Measurements from ENCODE around the gene ATP7A.

DNA sequence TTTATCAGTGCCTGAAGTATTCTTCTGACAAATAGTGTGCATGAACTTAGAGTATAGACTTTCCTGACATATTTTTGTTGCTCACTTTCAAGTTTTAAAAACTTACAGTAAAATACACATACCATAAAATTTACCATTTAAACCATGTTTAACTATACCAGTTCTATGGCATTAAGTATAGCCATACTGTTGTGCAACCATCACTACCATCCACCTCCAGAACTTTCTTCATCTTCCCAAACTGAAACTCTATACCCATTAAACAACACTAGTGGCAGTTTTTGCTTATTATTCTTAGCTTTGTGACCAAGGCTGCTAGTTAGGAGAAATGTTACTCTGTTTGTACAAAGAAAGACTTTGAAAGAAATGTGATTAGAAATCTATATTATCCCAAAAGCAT is 25.8 kb downstream of the ATP7A start:
- TF ChIP-seq, protein P1, sequence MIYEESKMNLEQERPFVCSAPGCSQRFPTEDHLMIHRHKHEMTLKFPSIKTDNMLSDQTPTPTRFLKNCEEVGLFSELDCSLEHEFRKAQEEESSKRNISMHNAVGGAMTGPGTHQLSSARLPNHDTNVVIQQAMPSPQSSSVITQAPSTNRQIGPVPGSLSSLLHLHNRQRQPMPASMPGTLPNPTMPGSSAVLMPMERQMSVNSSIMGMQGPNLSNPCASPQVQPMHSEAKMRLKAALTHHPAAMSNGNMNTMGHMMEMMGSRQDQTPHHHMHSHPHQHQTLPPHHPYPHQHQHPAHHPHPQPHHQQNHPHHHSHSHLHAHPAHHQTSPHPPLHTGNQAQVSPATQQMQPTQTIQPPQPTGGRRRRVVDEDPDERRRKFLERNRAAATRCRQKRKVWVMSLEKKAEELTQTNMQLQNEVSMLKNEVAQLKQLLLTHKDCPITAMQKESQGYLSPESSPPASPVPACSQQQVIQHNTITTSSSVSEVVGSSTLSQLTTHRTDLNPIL (CRISPR knock-in tag; IDR thresholded peaks at IDR 0.05; ENCODE audit: low read depth) = no peak
- no peak for TF ChIP-seq TOX (CRISPR knock-in tag; IDR thresholded peaks at IDR 0.05; ENCODE audit: borderline replicate concordance)
- TF ChIP-seq ZFP3 (CRISPR knock-in tag; IDR thresholded peaks at IDR 0.05) = no peak
- TF ChIP-seq, protein P2, sequence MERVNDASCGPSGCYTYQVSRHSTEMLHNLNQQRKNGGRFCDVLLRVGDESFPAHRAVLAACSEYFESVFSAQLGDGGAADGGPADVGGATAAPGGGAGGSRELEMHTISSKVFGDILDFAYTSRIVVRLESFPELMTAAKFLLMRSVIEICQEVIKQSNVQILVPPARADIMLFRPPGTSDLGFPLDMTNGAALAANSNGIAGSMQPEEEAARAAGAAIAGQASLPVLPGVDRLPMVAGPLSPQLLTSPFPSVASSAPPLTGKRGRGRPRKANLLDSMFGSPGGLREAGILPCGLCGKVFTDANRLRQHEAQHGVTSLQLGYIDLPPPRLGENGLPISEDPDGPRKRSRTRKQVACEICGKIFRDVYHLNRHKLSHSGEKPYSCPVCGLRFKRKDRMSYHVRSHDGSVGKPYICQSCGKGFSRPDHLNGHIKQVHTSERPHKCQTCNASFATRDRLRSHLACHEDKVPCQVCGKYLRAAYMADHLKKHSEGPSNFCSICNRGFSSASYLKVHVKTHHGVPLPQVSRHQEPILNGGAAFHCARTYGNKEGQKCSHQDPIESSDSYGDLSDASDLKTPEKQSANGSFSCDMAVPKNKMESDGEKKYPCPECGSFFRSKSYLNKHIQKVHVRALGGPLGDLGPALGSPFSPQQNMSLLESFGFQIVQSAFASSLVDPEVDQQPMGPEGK (CRISPR knock-in tag; IDR thresholded peaks at IDR 0.05; ENCODE audit: borderline replicate concordance) = no peak
